Myocyte (in vitro differentiated cells): ENCODE measurements around the gene SAC3D1. TPM values are rescaled to one million over a fixed set of nuclear protein-coding genes. Genes with fewer than 3 reads are reported as not detected.

Source experiments
- DNase-seq: peaks from one replicate; pipeline ENCODE4 v3.0.0-alpha.2; 2012; ENCODE audit warnings: low read depth
- microRNA-seq: library from miRNA; unstranded; fragments of <30 nt; microRNA quantifications from one replicate; pipeline ENCODE4, GENCODE V29; 2016
- total RNA-seq: library from RNA; depleted of rRNA; stranded (reverse); fragments of >200 nt; gene quantifications from 2 replicates; pipeline ENCODE4 v1.2.3, GENCODE V29; 2014

Gene SAC3D1
- total RNA-seq, 1 donor from 2014 or later, result 32.5 TPM

DNA sequence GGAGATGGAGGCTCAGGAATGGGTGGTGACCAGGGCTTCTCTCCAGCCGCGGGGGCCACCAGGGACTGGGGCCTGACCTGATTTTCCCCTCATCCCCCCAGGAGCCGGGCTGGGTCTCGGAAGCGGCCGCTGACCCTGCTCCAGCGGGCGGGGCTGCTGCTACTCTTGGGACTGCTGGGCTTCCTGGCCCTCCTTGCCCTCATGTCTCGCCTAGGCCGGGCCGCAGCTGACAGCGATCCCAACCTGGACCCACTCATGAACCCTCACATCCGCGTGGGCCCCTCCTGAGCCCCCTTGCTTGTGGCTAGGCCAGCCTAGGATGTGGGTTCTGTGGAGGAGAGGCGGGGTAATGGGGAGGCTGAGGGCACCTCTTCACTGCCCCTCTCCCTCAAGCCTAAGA lies 46.8 kb downstream of the SAC3D1 start:
- DNase-seq, result no peak

DNA sequence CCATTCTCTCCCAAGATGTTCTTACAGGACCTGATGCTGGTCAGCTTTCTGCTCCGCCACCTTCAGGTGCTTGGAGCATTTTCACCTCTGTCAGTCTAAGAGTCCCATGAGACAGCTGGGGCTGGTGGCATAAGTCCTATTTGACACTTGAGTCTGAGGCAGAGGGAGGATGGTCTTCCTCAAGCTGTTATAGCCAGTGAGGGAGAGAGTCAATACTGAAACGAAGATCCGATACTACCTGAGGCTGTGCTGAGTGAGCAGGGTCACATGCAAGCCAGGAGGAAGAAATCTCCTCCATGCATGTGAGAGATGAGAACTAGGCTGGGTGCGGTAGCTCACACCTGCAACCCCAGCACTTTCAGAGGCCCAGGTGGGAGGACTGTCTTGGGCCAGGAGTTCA lies 48.6 kb downstream of the SAC3D1 start:
- no peak for DNase-seq

DNA sequence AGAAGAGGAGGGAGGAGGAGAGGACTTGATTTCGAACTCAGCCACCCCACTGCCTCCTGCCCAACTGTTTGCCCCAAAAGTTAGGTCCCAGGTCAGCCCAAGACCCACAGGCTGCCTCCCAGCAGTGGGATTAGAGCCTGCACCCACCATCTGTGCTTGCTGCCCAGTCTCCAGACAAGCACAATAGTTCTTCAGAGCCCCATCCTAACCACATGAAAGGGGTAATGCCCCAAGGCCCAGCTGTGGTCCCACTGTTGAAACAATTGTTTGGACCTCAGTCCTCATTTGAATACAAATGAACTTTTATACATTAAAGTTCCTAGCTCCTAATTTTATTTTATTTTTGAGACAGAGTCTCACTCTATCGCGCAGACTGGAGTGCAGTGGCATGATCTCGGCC lies 49.6 kb downstream of the SAC3D1 start:
- no peak for DNase-seq

Small RNAs within 50 kb of the gene (microRNA-seq; reads per million reads assigned to microRNA genes)
- not detected for gene MIR6879

Other genes starting within 250 kb of the SAC3D1 start
- gene MAP4K2, start 238.0 kb upstream of the SAC3D1 start, total RNA-seq, result 7.1 and 10.8 TPM in 2 replicates
- gene MEN1, start 230.7 kb upstream of the SAC3D1 start, total RNA-seq, result 10.5 and 13.7 TPM in 2 replicates
- gene CDC42BPG, start 196.6 kb upstream of the SAC3D1 start, total RNA-seq, result 0.62 and 2.0 TPM in 2 replicates
- 58.0 and 60.4 TPM in 2 replicates for gene EHD1, start 162.6 kb upstream of the SAC3D1 start, total RNA-seq
- 14.1 and 20.4 TPM in 2 replicates for gene ATG2A, start 124.0 kb upstream of the SAC3D1 start, total RNA-seq
- 32.1 and 39.0 TPM in 2 replicates for gene PPP2R5B, start 116.5 kb upstream of the SAC3D1 start, total RNA-seq
- gene GPHA2, start 105.3 kb upstream of the SAC3D1 start, total RNA-seq, result not detected in 2 replicates
- not detected in 2 replicates for gene MAJIN, start 69.1 kb upstream of the SAC3D1 start, total RNA-seq
- gene BATF2, start 44.2 kb upstream of the SAC3D1 start, total RNA-seq, result 0.21 and 1.2 TPM in 2 replicates
- 134 TPM in 2 replicates for gene ARL2, start 27.1 kb upstream of the SAC3D1 start, total RNA-seq
- gene SNX15, start 13.8 kb upstream of the SAC3D1 start, total RNA-seq, result 12.5 and 21.3 TPM in 2 replicates
- gene NAALADL1, start 17.3 kb downstream of the SAC3D1 start, total RNA-seq, result not detected in 2 replicates
- gene CDCA5, start 42.8 kb downstream of the SAC3D1 start, total RNA-seq, result 0.75 and 1.8 TPM in 2 replicates
- 39.8 and 48.1 TPM in 2 replicates for gene ZFPL1, start 43.0 kb downstream of the SAC3D1 start, total RNA-seq
- gene VPS51, start 55.0 kb downstream of the SAC3D1 start, total RNA-seq, result 158 and 214 TPM in 2 replicates
- 17.3 and 30.3 TPM in 2 replicates for gene TM7SF2, start 70.7 kb downstream of the SAC3D1 start, total RNA-seq
- 13.4 and 18.3 TPM in 2 replicates for gene ZNHIT2, start 76.5 kb downstream of the SAC3D1 start, total RNA-seq
- 163 and 184 TPM in 2 replicates for gene FAU, start 80.9 kb downstream of the SAC3D1 start, total RNA-seq
- 37.6 and 44.2 TPM in 2 replicates for gene MRPL49, start 81.1 kb downstream of the SAC3D1 start, total RNA-seq
- 25.1 and 29.2 TPM in 2 replicates for gene SYVN1, start 93.3 kb downstream of the SAC3D1 start, total RNA-seq
- gene SPDYC, start 129.0 kb downstream of the SAC3D1 start, total RNA-seq, result not detected in 2 replicates
- 130 and 149 TPM in 2 replicates for gene CAPN1, start 140.7 kb downstream of the SAC3D1 start, total RNA-seq
- gene POLA2, start 220.8 kb downstream of the SAC3D1 start, total RNA-seq, result 3.2 and 4.5 TPM in 2 replicates